HG02588 (cell line): Measurements from ENCODE around the gene PIK3R3.

Experiments used
- ATAC-seq: cut with Tn5 transposase; IDR thresholded peaks from one replicate; pipeline ENCODE4 v1.9.1; 2021; ENCODE audit warnings: mild to moderate bottlenecking, moderate library complexity; ENCODE audit not compliant: unreplicated experiment

The PIK3R3 gene

GRCh38 chr1:46132529-46133180 is at the start of gene PIK3R3:
TSS of gene PIK3R3 (minus strand) at chr1:46132629. CDS start at chr1:46131952, 677 bp downstream.
- ATAC-seq: peak; percentile 81

GRCh38 chr1:46181343-46182260 is 49.2 kb upstream of the PIK3R3 start:
- no peak for ATAC-seq

- ATAC-seq: no peak
Measured at GRCh38 chr1:46180082-46180616, 47.7 kb upstream of the PIK3R3 start.

GRCh38 chr1:46179138-46180081 is 47.0 kb upstream of the PIK3R3 start:
- ATAC-seq: no peak

GRCh38 chr1:46176211-46176865 is 43.9 kb upstream of the PIK3R3 start, which contains the start of gene P3R3URF:
TSS of gene P3R3URF (minus strand) at chr1:46176488. CDS start at chr1:46176471, 17 bp downstream.
- no peak for ATAC-seq

- no peak for ATAC-seq
Measured at GRCh38 chr1:46175243-46175642, 42.8 kb upstream of the PIK3R3 start.

GRCh38 chr1:46174448-46175231 is 42.2 kb upstream of the PIK3R3 start, which contains the start of gene TSPAN1:
TSS of gene TSPAN1 (plus strand) at chr1:46175087. CDS start at chr1:46181108, 6,021 bp downstream.
- ATAC-seq: no peak

- ATAC-seq: no peak
Measured at GRCh38 chr1:46173361-46173856, 41.0 kb upstream of the PIK3R3 start.

- ATAC-seq: no peak
Measured at GRCh38 chr1:46172321-46172720, 39.9 kb upstream of the PIK3R3 start.

- no peak for ATAC-seq
Measured at GRCh38 chr1:46171871-46172270, 39.4 kb upstream of the PIK3R3 start.

GRCh38 chr1:46171351-46171750 is 38.9 kb upstream of the PIK3R3 start:
- ATAC-seq: no peak

- no peak for ATAC-seq
Measured at GRCh38 chr1:46169811-46170454, 37.5 kb upstream of the PIK3R3 start.

GRCh38 chr1:46168477-46168876 is 36.0 kb upstream of the PIK3R3 start:
- no peak for ATAC-seq

- ATAC-seq: no peak
Measured at GRCh38 chr1:46166521-46167462, 34.4 kb upstream of the PIK3R3 start.

- no peak for ATAC-seq
Measured at GRCh38 chr1:46160212-46160611, 27.8 kb upstream of the PIK3R3 start.

- no peak for ATAC-seq
Measured at GRCh38 chr1:46159516-46159915, 27.1 kb upstream of the PIK3R3 start.
